ENCODE measurements around the gene SELENOM. TPM values are rescaled to one million over a fixed set of nuclear protein-coding genes. Genes with fewer than 3 reads are reported as not detected.

SELENOM gene
- total RNA-seq, 1 donor from 2014 or later = 157 TPM

DNA sequence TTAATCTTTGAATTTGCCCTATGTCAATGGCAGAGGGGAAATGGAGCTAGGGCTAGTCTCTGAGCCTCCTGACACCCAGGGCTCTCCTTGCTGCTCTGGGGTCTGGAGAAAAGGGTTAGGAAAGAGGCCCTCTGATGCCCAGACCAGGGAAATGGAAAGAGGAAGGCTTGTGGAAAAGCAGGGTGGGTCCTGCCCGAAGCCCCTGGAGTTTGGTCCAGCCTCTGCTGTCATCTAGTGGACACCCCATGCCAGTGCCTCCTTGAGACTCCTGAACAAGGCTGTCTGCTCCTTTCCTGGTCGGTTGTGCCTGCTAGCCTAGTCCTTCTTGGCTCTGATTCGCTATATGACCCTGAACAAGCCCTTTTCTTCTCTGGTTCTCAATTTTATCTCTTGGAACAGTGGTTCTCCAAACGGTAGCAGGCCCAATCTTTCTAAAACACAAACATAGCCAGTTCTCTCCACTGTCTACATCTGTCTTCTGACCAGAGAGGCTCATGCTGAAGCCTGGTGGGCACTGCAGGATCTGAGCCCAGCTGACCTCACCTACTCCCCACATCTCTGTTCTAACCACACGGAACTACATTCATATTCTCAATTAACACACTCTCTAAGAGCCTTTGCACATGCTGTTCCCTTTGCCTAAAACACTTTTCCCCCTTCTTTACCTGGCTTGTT lies 41.7 kb upstream of the SELENOM start:
- Mint-ChIP-seq H3K36me3 (ENCODE audit: low read depth, unreplicated experiment) (no peaks in the 10 kb centered on the region), H3K4me3 (ENCODE audit: unreplicated experiment) (no peak overlapping the region), H3K27me3 (ENCODE audit: low read depth, unreplicated experiment) (peaks cover 11% of the 10 kb centered on the region), H3K9me3 (ENCODE audit: unreplicated experiment) (peaks cover 19% of the 10 kb centered on the region), H3K27ac (ENCODE audit: unreplicated experiment) (no peak overlapping the region), H3K4me1 (ENCODE audit: low read depth, unreplicated experiment) (no peaks in the 10 kb centered on the region)
- Histone ChIP-seq H3K27me3 (ENCODE audit: insufficient read depth, low read length) (no peaks in the 10 kb centered on the region), H3K9ac (ENCODE audit: low read length) (peak overlapping the region; percentile 15), H3K4me2 (ENCODE audit: low read length) (peak overlapping the region; percentile 17), H3K79me2 (ENCODE audit: insufficient read depth, low read length) (no peaks in the 10 kb centered on the region), H3K27ac (ENCODE audit: low read depth, low read length) (no peak overlapping the region), H3K4me1 (ENCODE audit: insufficient read depth, low read length) (peaks cover 7% of the 10 kb centered on the region), H2AFZ (ENCODE audit: low read depth, low read length) (peak overlapping the region; percentile 76), H4K20me1 (ENCODE audit: insufficient read depth, low read length) (no peaks in the 10 kb centered on the region), H3K4me3 (ENCODE audit: insufficient read depth, low read depth, low read length) (no peak overlapping the region), H3K9me3 (ENCODE audit: insufficient read depth, low read depth, low read length) (no peaks in the 10 kb centered on the region), H3K36me3 (ENCODE audit: insufficient read depth, low read length) (no peaks in the 10 kb centered on the region)
- FAIRE-seq (peak; percentile 34), DNase-seq (ENCODE audit: low read depth) (peak; percentile 49)
- TF ChIP-seq CTCF (IDR thresholded peaks at IDR 0.05; ENCODE audit: insufficient read depth, low read depth, low read length) (peak; percentile 96), EZH2 (IDR thresholded peaks at IDR 0.05; ENCODE audit: insufficient read depth, low read length) (no peak)

GRCh38 chr22:31148488-31148887 lies 41.1 kb upstream of the SELENOM start:
- DNase-seq (ENCODE audit: low read depth) = peak; percentile 14
- Histone ChIP-seq H3K27ac (ENCODE audit: low read depth, low read length) (no peak overlapping the region), H3K9me3 (ENCODE audit: insufficient read depth, low read depth, low read length) (no peaks in the 10 kb centered on the region), H3K9ac (ENCODE audit: low read length) (peak overlapping the region; percentile 15), H2AFZ (ENCODE audit: low read depth, low read length) (peak overlapping the region; percentile 76), H3K36me3 (ENCODE audit: insufficient read depth, low read length) (no peaks in the 10 kb centered on the region), H3K4me2 (ENCODE audit: low read length) (peak overlapping the region; percentile 17), H3K4me1 (ENCODE audit: insufficient read depth, low read length) (peaks cover 7% of the 10 kb centered on the region), H3K4me3 (ENCODE audit: insufficient read depth, low read depth, low read length) (no peak overlapping the region), H3K79me2 (ENCODE audit: insufficient read depth, low read length) (no peaks in the 10 kb centered on the region), H3K27me3 (ENCODE audit: insufficient read depth, low read length) (no peaks in the 10 kb centered on the region), H4K20me1 (ENCODE audit: insufficient read depth, low read length) (no peaks in the 10 kb centered on the region)
- no peaks in the 10 kb centered on the region for H3K36me3 Mint-ChIP-seq (ENCODE audit: low read depth, unreplicated experiment)
- H3K27ac Mint-ChIP-seq (ENCODE audit: unreplicated experiment) = no peak overlapping the region
- H3K4me1 Mint-ChIP-seq (ENCODE audit: low read depth, unreplicated experiment) = no peaks in the 10 kb centered on the region
- no peak for TF ChIP-seq CTCF (IDR thresholded peaks at IDR 0.05; ENCODE audit: insufficient read depth, low read depth, low read length)
- no peak overlapping the region for H3K4me3 Mint-ChIP-seq (ENCODE audit: unreplicated experiment)
- peaks cover 7% of the 10 kb centered on the region for H3K27me3 Mint-ChIP-seq (ENCODE audit: low read depth, unreplicated experiment)
- no peak for FAIRE-seq
- H3K9me3 Mint-ChIP-seq (ENCODE audit: unreplicated experiment) = peaks cover 19% of the 10 kb centered on the region

GRCh38 chr22:31144223-31144622 lies 36.9 kb upstream of the SELENOM start:
- Histone ChIP-seq H3K9me3 (ENCODE audit: insufficient read depth, low read depth, low read length) (no peaks in the 10 kb centered on the region), H3K36me3 (ENCODE audit: insufficient read depth, low read length) (no peaks in the 10 kb centered on the region), H2AFZ (ENCODE audit: low read depth, low read length) (no peak overlapping the region), H3K9ac (ENCODE audit: low read length) (no peak overlapping the region), H3K79me2 (ENCODE audit: insufficient read depth, low read length) (no peaks in the 10 kb centered on the region), H3K4me1 (ENCODE audit: insufficient read depth, low read length) (peaks cover 10% of the 10 kb centered on the region), H3K4me2 (ENCODE audit: low read length) (no peak overlapping the region), H3K27me3 (ENCODE audit: insufficient read depth, low read length) (peaks cover 2% of the 10 kb centered on the region), H4K20me1 (ENCODE audit: insufficient read depth, low read length) (no peaks in the 10 kb centered on the region), H3K4me3 (ENCODE audit: insufficient read depth, low read depth, low read length) (no peak overlapping the region), H3K27ac (ENCODE audit: low read depth, low read length) (no peak overlapping the region)
- no peak overlapping the region for H3K4me3 Mint-ChIP-seq (ENCODE audit: unreplicated experiment)
- peaks cover 30% of the 10 kb centered on the region for H3K27me3 Mint-ChIP-seq (ENCODE audit: low read depth, unreplicated experiment)
- peak; percentile 15 for DNase-seq (ENCODE audit: low read depth)
- FAIRE-seq = peak; percentile 20
- peaks cover 20% of the 10 kb centered on the region for H3K9me3 Mint-ChIP-seq (ENCODE audit: unreplicated experiment)
- H3K4me1 Mint-ChIP-seq (ENCODE audit: low read depth, unreplicated experiment) = no peaks in the 10 kb centered on the region
- no peak overlapping the region for H3K27ac Mint-ChIP-seq (ENCODE audit: unreplicated experiment)
- no peak for TF ChIP-seq EZH2 (IDR thresholded peaks at IDR 0.05; ENCODE audit: insufficient read depth, low read length)
- TF ChIP-seq CTCF (IDR thresholded peaks at IDR 0.05; ENCODE audit: insufficient read depth, low read depth, low read length) = no peak
- no peaks in the 10 kb centered on the region for H3K36me3 Mint-ChIP-seq (ENCODE audit: low read depth, unreplicated experiment)
